Breast epithelium (tissue), 3 donors: Measurements from ENCODE around the gene SIDT2.

ENCODE experiments used
- POLR2A ChIP-seq: fragments of 450-650 bp; IDR thresholded peaks from one replicate; pipeline ENCODE4 v1.6.1; 2016; ENCODE audit warnings: antibody characterized with exemption, mild to moderate bottlenecking, moderate library complexity
- POLR2AphosphoS5 ChIP-seq, 3 donors: sonication (generic); formaldehyde crosslinking; IDR thresholded peaks; one replicate each; pipeline ENCODE4 v1.6.1; 2017; ENCODE audit warnings: antibody characterized with exemption in 3 of 3
- TF ChIP-seq, protein P1 (sequence below), 3 donors: fragments of 450-650 bp; IDR thresholded peaks; one replicate each; pipeline ENCODE4 v1.5.1; 2016 to 2017; ENCODE audit warnings: antibody characterized with exemption in 3 of 3, mild to moderate bottlenecking in 3 of 3, moderate library complexity in 3 of 3

DNA sequence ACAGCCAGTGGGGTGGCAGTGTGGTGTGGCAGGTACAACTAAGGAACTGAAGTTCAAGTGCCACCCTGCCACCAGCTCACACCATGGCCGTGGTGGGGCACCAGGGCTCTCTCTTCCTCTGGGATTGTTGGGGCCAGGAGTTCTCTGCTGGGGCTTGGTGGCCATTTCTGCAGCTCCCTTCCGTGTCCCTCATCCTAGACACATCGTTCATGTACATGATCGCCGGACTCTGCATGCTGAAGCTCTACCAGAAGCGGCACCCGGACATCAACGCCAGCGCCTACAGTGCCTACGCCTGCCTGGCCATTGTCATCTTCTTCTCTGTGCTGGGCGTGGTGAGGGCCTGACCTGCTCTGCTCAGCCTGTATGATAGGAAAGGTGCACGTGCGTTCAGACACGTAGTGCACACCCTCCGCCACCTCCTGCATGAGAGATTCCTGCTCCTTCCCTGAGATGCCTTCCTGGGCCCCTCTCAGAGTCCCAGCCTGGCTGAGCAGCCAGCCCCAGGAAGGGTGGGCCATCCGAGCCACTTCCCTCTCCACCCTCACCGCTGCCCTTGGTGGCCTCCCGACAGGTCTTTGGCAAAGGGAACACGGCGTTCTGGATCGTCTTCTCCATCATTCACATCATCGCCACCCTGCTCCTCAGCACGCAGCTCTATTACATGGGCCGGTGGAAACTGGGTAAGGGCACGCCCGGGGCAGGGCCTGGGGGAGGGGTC is 13.3 kb downstream of the SIDT2 start:
- TF ChIP-seq POLR2AphosphoS5 (IDR thresholded peaks at IDR 0.05) (no peak), POLR2A (no peak)
- TF ChIP-seq, protein P1, sequence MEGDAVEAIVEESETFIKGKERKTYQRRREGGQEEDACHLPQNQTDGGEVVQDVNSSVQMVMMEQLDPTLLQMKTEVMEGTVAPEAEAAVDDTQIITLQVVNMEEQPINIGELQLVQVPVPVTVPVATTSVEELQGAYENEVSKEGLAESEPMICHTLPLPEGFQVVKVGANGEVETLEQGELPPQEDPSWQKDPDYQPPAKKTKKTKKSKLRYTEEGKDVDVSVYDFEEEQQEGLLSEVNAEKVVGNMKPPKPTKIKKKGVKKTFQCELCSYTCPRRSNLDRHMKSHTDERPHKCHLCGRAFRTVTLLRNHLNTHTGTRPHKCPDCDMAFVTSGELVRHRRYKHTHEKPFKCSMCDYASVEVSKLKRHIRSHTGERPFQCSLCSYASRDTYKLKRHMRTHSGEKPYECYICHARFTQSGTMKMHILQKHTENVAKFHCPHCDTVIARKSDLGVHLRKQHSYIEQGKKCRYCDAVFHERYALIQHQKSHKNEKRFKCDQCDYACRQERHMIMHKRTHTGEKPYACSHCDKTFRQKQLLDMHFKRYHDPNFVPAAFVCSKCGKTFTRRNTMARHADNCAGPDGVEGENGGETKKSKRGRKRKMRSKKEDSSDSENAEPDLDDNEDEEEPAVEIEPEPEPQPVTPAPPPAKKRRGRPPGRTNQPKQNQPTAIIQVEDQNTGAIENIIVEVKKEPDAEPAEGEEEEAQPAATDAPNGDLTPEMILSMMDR (IDR thresholded peaks at IDR 0.05): no peak
